Measurements from ENCODE around the gene PAGE2B. TPM values are rescaled to one million over a fixed set of nuclear protein-coding genes. Genes with fewer than 3 reads are reported as not detected.

The PAGE2B gene
- total RNA-seq, 1 experiment from 2014 or later = 0.94 TPM

DNA sequence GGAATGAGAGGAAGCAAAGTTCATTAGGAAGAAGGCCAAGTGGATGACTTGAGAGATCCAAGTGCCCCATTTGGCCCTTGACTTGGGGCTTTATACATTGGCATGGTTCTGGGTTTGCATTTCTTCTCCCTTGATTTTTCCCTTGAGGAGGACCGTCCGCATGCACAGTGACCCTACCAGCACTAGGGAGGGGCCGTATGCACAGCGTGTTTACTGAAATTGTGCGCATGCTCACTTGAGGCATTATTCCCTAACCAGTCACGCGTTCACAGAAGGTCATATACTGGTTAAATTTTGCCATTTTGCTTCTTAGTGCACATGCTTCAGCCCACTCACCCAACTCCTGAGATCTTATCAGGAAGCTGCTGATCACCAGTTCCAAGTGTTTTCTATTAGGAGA lies 49.1 kb downstream of the PAGE2B start (continued):
- TF ChIP-seq, protein P1, sequence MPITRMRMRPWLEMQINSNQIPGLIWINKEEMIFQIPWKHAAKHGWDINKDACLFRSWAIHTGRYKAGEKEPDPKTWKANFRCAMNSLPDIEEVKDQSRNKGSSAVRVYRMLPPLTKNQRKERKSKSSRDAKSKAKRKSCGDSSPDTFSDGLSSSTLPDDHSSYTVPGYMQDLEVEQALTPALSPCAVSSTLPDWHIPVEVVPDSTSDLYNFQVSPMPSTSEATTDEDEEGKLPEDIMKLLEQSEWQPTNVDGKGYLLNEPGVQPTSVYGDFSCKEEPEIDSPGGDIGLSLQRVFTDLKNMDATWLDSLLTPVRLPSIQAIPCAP (CRISPR knock-in tag; IDR thresholded peaks at IDR 0.05) = no peak
- TF ChIP-seq, protein P2, sequence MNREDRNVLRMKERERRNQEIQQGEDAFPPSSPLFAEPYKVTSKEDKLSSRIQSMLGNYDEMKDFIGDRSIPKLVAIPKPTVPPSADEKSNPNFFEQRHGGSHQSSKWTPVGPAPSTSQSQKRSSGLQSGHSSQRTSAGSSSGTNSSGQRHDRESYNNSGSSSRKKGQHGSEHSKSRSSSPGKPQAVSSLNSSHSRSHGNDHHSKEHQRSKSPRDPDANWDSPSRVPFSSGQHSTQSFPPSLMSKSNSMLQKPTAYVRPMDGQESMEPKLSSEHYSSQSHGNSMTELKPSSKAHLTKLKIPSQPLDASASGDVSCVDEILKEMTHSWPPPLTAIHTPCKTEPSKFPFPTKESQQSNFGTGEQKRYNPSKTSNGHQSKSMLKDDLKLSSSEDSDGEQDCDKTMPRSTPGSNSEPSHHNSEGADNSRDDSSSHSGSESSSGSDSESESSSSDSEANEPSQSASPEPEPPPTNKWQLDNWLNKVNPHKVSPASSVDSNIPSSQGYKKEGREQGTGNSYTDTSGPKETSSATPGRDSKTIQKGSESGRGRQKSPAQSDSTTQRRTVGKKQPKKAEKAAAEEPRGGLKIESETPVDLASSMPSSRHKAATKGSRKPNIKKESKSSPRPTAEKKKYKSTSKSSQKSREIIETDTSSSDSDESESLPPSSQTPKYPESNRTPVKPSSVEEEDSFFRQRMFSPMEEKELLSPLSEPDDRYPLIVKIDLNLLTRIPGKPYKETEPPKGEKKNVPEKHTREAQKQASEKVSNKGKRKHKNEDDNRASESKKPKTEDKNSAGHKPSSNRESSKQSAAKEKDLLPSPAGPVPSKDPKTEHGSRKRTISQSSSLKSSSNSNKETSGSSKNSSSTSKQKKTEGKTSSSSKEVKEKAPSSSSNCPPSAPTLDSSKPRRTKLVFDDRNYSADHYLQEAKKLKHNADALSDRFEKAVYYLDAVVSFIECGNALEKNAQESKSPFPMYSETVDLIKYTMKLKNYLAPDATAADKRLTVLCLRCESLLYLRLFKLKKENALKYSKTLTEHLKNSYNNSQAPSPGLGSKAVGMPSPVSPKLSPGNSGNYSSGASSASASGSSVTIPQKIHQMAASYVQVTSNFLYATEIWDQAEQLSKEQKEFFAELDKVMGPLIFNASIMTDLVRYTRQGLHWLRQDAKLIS (CRISPR knock-in tag; IDR thresholded peaks at IDR 0.05; ENCODE audit: borderline replicate concordance) = no peak

DNA sequence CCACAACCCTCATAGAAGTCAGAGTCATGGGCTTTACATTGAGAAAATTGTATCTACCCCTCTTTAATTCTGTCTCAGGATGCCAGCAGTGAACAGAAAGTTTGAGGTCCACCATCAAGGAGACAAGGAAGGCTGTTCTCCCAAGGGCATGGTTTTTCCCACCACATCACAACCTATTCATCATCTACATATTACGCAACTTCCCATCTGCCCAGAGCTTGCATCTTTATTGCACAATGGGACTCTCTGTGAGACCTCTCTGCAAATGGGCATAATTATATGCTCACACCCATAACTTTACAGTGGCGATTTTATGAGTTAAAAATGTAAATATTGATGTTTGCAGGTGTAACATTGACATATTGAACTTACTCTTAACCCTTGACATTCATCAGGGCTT lies 52.9 kb downstream of the PAGE2B start:
- Mint-ChIP-seq H3K36me3 (no peaks in the 10 kb centered on the region), H3K27ac (no peak overlapping the region), H3K27me3 (ENCODE audit: low read depth) (peaks cover 4% of the 10 kb centered on the region), H3K4me1 (no peaks in the 10 kb centered on the region), H3K4me3 (no peak overlapping the region), H3K9me3 (no peaks in the 10 kb centered on the region)
- TF ChIP-seq, protein P3, sequence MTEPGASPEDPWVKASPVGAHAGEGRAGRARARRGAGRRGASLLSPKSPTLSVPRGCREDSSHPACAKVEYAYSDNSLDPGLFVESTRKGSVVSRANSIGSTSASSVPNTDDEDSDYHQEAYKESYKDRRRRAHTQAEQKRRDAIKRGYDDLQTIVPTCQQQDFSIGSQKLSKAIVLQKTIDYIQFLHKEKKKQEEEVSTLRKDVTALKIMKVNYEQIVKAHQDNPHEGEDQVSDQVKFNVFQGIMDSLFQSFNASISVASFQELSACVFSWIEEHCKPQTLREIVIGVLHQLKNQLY (CRISPR knock-in tag; IDR thresholded peaks at IDR 0.05) = no peak
- TF ChIP-seq TP53 (CRISPR knock-in tag; IDR thresholded peaks at IDR 0.05) (no peak), NFATC4 (CRISPR knock-in tag; IDR thresholded peaks at IDR 0.05) (no peak), MXD4 (CRISPR knock-in tag; IDR thresholded peaks at IDR 0.05; ENCODE audit: borderline replicate concordance) (no peak), ZNF671 (CRISPR knock-in tag; IDR thresholded peaks at IDR 0.05) (no peak), NR1H2 (CRISPR knock-in tag; IDR thresholded peaks at IDR 0.05) (no peak), ZNF138 (CRISPR knock-in tag; conservative IDR thresholded peaks at IDR 0.05) (no peak), ZBTB21 (CRISPR knock-in tag; IDR thresholded peaks at IDR 0.05; ENCODE audit: borderline replicate concordance) (no peak), ZNF121 (CRISPR knock-in tag; IDR thresholded peaks at IDR 0.05) (no peak), KAT7 (CRISPR knock-in tag; IDR thresholded peaks at IDR 0.05; ENCODE audit: borderline replicate concordance) (no peak), TEAD4 (CRISPR knock-in tag; IDR thresholded peaks at IDR 0.05) (no peak)
- TF ChIP-seq, protein P4, sequence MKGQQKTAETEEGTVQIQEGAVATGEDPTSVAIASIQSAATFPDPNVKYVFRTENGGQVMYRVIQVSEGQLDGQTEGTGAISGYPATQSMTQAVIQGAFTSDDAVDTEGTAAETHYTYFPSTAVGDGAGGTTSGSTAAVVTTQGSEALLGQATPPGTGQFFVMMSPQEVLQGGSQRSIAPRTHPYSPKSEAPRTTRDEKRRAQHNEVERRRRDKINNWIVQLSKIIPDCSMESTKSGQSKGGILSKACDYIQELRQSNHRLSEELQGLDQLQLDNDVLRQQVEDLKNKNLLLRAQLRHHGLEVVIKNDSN (CRISPR knock-in tag; IDR thresholded peaks at IDR 0.05) = no peak
- TF ChIP-seq, protein P5, sequence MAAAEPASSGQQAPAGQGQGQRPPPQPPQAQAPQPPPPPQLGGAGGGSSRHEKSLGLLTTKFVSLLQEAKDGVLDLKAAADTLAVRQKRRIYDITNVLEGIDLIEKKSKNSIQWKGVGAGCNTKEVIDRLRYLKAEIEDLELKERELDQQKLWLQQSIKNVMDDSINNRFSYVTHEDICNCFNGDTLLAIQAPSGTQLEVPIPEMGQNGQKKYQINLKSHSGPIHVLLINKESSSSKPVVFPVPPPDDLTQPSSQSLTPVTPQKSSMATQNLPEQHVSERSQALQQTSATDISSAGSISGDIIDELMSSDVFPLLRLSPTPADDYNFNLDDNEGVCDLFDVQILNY (CRISPR knock-in tag; IDR thresholded peaks at IDR 0.05) = no peak
- TF ChIP-seq, protein P6, sequence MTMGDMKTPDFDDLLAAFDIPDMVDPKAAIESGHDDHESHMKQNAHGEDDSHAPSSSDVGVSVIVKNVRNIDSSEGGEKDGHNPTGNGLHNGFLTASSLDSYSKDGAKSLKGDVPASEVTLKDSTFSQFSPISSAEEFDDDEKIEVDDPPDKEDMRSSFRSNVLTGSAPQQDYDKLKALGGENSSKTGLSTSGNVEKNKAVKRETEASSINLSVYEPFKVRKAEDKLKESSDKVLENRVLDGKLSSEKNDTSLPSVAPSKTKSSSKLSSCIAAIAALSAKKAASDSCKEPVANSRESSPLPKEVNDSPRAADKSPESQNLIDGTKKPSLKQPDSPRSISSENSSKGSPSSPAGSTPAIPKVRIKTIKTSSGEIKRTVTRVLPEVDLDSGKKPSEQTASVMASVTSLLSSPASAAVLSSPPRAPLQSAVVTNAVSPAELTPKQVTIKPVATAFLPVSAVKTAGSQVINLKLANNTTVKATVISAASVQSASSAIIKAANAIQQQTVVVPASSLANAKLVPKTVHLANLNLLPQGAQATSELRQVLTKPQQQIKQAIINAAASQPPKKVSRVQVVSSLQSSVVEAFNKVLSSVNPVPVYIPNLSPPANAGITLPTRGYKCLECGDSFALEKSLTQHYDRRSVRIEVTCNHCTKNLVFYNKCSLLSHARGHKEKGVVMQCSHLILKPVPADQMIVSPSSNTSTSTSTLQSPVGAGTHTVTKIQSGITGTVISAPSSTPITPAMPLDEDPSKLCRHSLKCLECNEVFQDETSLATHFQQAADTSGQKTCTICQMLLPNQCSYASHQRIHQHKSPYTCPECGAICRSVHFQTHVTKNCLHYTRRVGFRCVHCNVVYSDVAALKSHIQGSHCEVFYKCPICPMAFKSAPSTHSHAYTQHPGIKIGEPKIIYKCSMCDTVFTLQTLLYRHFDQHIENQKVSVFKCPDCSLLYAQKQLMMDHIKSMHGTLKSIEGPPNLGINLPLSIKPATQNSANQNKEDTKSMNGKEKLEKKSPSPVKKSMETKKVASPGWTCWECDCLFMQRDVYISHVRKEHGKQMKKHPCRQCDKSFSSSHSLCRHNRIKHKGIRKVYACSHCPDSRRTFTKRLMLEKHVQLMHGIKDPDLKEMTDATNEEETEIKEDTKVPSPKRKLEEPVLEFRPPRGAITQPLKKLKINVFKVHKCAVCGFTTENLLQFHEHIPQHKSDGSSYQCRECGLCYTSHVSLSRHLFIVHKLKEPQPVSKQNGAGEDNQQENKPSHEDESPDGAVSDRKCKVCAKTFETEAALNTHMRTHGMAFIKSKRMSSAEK (CRISPR knock-in tag; IDR thresholded peaks at IDR 0.05; ENCODE audit: borderline replicate concordance) = no peak
- TF ChIP-seq, protein P7, sequence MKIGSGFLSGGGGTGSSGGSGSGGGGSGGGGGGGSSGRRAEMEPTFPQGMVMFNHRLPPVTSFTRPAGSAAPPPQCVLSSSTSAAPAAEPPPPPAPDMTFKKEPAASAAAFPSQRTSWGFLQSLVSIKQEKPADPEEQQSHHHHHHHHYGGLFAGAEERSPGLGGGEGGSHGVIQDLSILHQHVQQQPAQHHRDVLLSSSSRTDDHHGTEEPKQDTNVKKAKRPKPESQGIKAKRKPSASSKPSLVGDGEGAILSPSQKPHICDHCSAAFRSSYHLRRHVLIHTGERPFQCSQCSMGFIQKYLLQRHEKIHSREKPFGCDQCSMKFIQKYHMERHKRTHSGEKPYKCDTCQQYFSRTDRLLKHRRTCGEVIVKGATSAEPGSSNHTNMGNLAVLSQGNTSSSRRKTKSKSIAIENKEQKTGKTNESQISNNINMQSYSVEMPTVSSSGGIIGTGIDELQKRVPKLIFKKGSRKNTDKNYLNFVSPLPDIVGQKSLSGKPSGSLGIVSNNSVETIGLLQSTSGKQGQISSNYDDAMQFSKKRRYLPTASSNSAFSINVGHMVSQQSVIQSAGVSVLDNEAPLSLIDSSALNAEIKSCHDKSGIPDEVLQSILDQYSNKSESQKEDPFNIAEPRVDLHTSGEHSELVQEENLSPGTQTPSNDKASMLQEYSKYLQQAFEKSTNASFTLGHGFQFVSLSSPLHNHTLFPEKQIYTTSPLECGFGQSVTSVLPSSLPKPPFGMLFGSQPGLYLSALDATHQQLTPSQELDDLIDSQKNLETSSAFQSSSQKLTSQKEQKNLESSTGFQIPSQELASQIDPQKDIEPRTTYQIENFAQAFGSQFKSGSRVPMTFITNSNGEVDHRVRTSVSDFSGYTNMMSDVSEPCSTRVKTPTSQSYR (CRISPR knock-in tag; IDR thresholded peaks at IDR 0.05) = no peak
- POLR2A ChIA-PET = no interaction called here
- CTCF ChIA-PET = no interaction called here
- ATAC-seq (no peak), DNase-seq (ENCODE audit: low spot score) (no peak)

Data from WTC11 (cell line).